T-helper 17 cell (primary cell): ENCODE data around the gene GPC6. TPM values are rescaled to one million over a fixed set of nuclear protein-coding genes. Genes with fewer than 3 reads are reported as not detected.

Experiments used
- ATAC-seq: fragments of 150-1000 bp; cut with Tn5 transposase; 2 replicates; pipeline ENCODE4 v1.10.0; 2021; ENCODE audit warnings: mild to moderate bottlenecking, moderate library complexity
- DNase-seq, 3 donors: peaks; one replicate each; pipeline versions ENCODE4 v3.0.0 to v3.0.0-alpha.2; 2020 to 2021
- H3K9me3 ChIP-seq: one replicate; pipeline ENCODE4 v1.7.0; 2013; ENCODE audit warnings: low read length, mild to moderate bottlenecking; ENCODE audit not compliant: control insufficient read depth, poor library complexity, severe bottlenecking
- H3K27ac Mint-ChIP-seq: one replicate; pipeline ENCODE4 v1.8.0; 2022; ENCODE audit warnings: mild to moderate bottlenecking, moderate library complexity, mixed read lengths
- H3K27me3 Mint-ChIP-seq: one replicate; pipeline ENCODE4 v1.8.0; 2022; ENCODE audit warnings: mixed read lengths
- H3K36me3 Mint-ChIP-seq: one replicate; pipeline ENCODE4 v1.8.0; 2022; ENCODE audit warnings: low read depth, mixed read lengths
- H3K4me1 Mint-ChIP-seq: one replicate; pipeline ENCODE4 v1.8.0; 2022; ENCODE audit warnings: mild to moderate bottlenecking, mixed read lengths
- H3K4me3 Mint-ChIP-seq: one replicate; pipeline ENCODE4 v1.8.0; 2022; ENCODE audit warnings: mild to moderate bottlenecking, moderate library complexity, mixed read lengths
- total RNA-seq, 4 donors: library from RNA in 2 of 4; stranded (reverse) in 2 of 4; gene quantifications; one replicate each; pipeline ENCODE4 v1.2.3 and lab custom pipeline; 2022 to 2026

Gene GPC6
- total RNA-seq, 2 donors from 2014 or later = not detected

- no peaks in the 10 kb centered on the region for H3K9me3 ChIP-seq
- no peaks in the 10 kb centered on the region for H3K4me1 Mint-ChIP-seq
- no peak overlapping the region for H3K27ac Mint-ChIP-seq
- DNase-seq = no peak
- H3K27me3 Mint-ChIP-seq = no peaks in the 10 kb centered on the region
- no peak overlapping the region for H3K4me3 Mint-ChIP-seq
- ATAC-seq = no peak
- H3K36me3 Mint-ChIP-seq = no peaks in the 10 kb centered on the region
Observed at GRCh38 chr13:93360021-93360420, 133.4 kb downstream of the GPC6 start.

- no peak overlapping the region for H3K27ac Mint-ChIP-seq
- no peaks in the 10 kb centered on the region for H3K4me1 Mint-ChIP-seq
- ATAC-seq = no peak
- no peaks in the 10 kb centered on the region for H3K27me3 Mint-ChIP-seq
- no peak for DNase-seq
- H3K36me3 Mint-ChIP-seq = no peaks in the 10 kb centered on the region
- no peak overlapping the region for H3K4me3 Mint-ChIP-seq
- no peaks in the 10 kb centered on the region for H3K9me3 ChIP-seq
Observed at GRCh38 chr13:93361703-93362102, 135.1 kb downstream of the GPC6 start.

- Mint-ChIP-seq H3K27ac (no peak overlapping the region), H3K27me3 (no peaks in the 10 kb centered on the region), H3K4me3 (no peak overlapping the region), H3K36me3 (no peaks in the 10 kb centered on the region), H3K4me1 (no peaks in the 10 kb centered on the region)
- DNase-seq (no peak), ATAC-seq (no peak)
- no peaks in the 10 kb centered on the region for H3K9me3 ChIP-seq
Observed at GRCh38 chr13:93364166-93364565, 137.6 kb downstream of the GPC6 start.

GRCh38 chr13:93368296-93368695 lies 141.7 kb downstream of the GPC6 start:
- H3K27me3 Mint-ChIP-seq = peaks cover 4% of the 10 kb centered on the region
- DNase-seq = no peak
- no peaks in the 10 kb centered on the region for H3K4me1 Mint-ChIP-seq
- H3K9me3 ChIP-seq = no peaks in the 10 kb centered on the region
- H3K4me3 Mint-ChIP-seq = no peak overlapping the region
- ATAC-seq = no peak
- no peaks in the 10 kb centered on the region for H3K36me3 Mint-ChIP-seq
- H3K27ac Mint-ChIP-seq = no peak overlapping the region

- Mint-ChIP-seq H3K27me3 (peaks cover 4% of the 10 kb centered on the region), H3K4me3 (no peak overlapping the region), H3K36me3 (no peaks in the 10 kb centered on the region), H3K27ac (no peak overlapping the region), H3K4me1 (no peaks in the 10 kb centered on the region)
- no peak for ATAC-seq
- no peak for DNase-seq
- no peaks in the 10 kb centered on the region for H3K9me3 ChIP-seq
Observed at GRCh38 chr13:93368718-93369117, 142.1 kb downstream of the GPC6 start.

- no peaks in the 10 kb centered on the region for H3K9me3 ChIP-seq
- H3K4me3 Mint-ChIP-seq = no peak overlapping the region
- no peaks in the 10 kb centered on the region for H3K36me3 Mint-ChIP-seq
- H3K4me1 Mint-ChIP-seq = no peaks in the 10 kb centered on the region
- DNase-seq (no peak), ATAC-seq (no peak)
- H3K27me3 Mint-ChIP-seq = peaks cover 4% of the 10 kb centered on the region
- H3K27ac Mint-ChIP-seq = no peak overlapping the region
Observed at GRCh38 chr13:93372856-93373255, 146.2 kb downstream of the GPC6 start.

GRCh38 chr13:93375491-93375890 lies 148.9 kb downstream of the GPC6 start:
- Mint-ChIP-seq H3K27ac (no peak overlapping the region), H3K27me3 (peaks cover 4% of the 10 kb centered on the region), H3K36me3 (no peaks in the 10 kb centered on the region), H3K4me3 (no peak overlapping the region), H3K4me1 (no peaks in the 10 kb centered on the region)
- ATAC-seq = no peak
- DNase-seq = no peak
- no peaks in the 10 kb centered on the region for H3K9me3 ChIP-seq

- Mint-ChIP-seq H3K4me3 (no peak overlapping the region), H3K27ac (no peak overlapping the region), H3K36me3 (no peaks in the 10 kb centered on the region), H3K27me3 (peaks cover 4% of the 10 kb centered on the region), H3K4me1 (no peaks in the 10 kb centered on the region)
- ATAC-seq (no peak), DNase-seq (no peak)
- no peaks in the 10 kb centered on the region for H3K9me3 ChIP-seq
Observed at GRCh38 chr13:93377196-93377595, 150.6 kb downstream of the GPC6 start.

GRCh38 chr13:93378184-93378583 lies 151.6 kb downstream of the GPC6 start:
- H3K27me3 Mint-ChIP-seq = no peaks in the 10 kb centered on the region
- ATAC-seq (no peak), DNase-seq (no peak)
- no peaks in the 10 kb centered on the region for H3K9me3 ChIP-seq
- no peak overlapping the region for H3K27ac Mint-ChIP-seq
- H3K4me3 Mint-ChIP-seq = no peak overlapping the region
- no peaks in the 10 kb centered on the region for H3K4me1 Mint-ChIP-seq
- no peaks in the 10 kb centered on the region for H3K36me3 Mint-ChIP-seq

GRCh38 chr13:93386116-93386515 lies 159.5 kb downstream of the GPC6 start:
- no peak overlapping the region for H3K4me3 Mint-ChIP-seq
- DNase-seq (no peak), ATAC-seq (no peak)

GRCh38 chr13:93388701-93389100 lies 162.1 kb downstream of the GPC6 start:
- no peaks in the 10 kb centered on the region for H3K27me3 Mint-ChIP-seq
- no peak for ATAC-seq
- H3K4me3 Mint-ChIP-seq = no peak overlapping the region
- H3K36me3 Mint-ChIP-seq = no peaks in the 10 kb centered on the region
- no peak for DNase-seq
- H3K9me3 ChIP-seq = no peaks in the 10 kb centered on the region
- H3K4me1 Mint-ChIP-seq = no peaks in the 10 kb centered on the region
- no peak overlapping the region for H3K27ac Mint-ChIP-seq

More at GRCh38 chr13:93386116-93386515, 159.5 kb downstream of the GPC6 start:
- H3K27me3 Mint-ChIP-seq = no peaks in the 10 kb centered on the region
- no peaks in the 10 kb centered on the region for H3K36me3 Mint-ChIP-seq
- H3K27ac Mint-ChIP-seq = no peak overlapping the region
- no peaks in the 10 kb centered on the region for H3K4me1 Mint-ChIP-seq
- H3K9me3 ChIP-seq = no peaks in the 10 kb centered on the region

- H3K4me1 Mint-ChIP-seq = no peaks in the 10 kb centered on the region
- H3K36me3 Mint-ChIP-seq = no peaks in the 10 kb centered on the region
- no peaks in the 10 kb centered on the region for H3K9me3 ChIP-seq
- DNase-seq (no peak), ATAC-seq (no peak)
- H3K27me3 Mint-ChIP-seq = no peaks in the 10 kb centered on the region
- no peak overlapping the region for H3K27ac Mint-ChIP-seq
- no peak overlapping the region for H3K4me3 Mint-ChIP-seq
Observed at GRCh38 chr13:93397619-93398018, 171.0 kb downstream of the GPC6 start.

- Mint-ChIP-seq H3K4me3 (no peak overlapping the region), H3K36me3 (no peaks in the 10 kb centered on the region), H3K27me3 (no peaks in the 10 kb centered on the region), H3K27ac (no peak overlapping the region), H3K4me1 (no peaks in the 10 kb centered on the region)
- ATAC-seq (no peak), DNase-seq (no peak)
- no peaks in the 10 kb centered on the region for H3K9me3 ChIP-seq
Observed at GRCh38 chr13:93398167-93399035, 171.8 kb downstream of the GPC6 start.

- no peak overlapping the region for H3K27ac Mint-ChIP-seq
- ATAC-seq = no peak
- H3K4me1 Mint-ChIP-seq = no peaks in the 10 kb centered on the region
- H3K36me3 Mint-ChIP-seq = no peaks in the 10 kb centered on the region
- DNase-seq = no peak
- no peaks in the 10 kb centered on the region for H3K9me3 ChIP-seq
- no peaks in the 10 kb centered on the region for H3K27me3 Mint-ChIP-seq
- H3K4me3 Mint-ChIP-seq = no peak overlapping the region
Observed at GRCh38 chr13:93399212-93399611, 172.6 kb downstream of the GPC6 start.
